KMS-11 (cell line): ENCODE data around the gene TMEM38B.

Source experiments
- H2AFZ ChIP-seq: fragments of 200-600 bp; sonication (generic); 2 replicates; pipeline ENCODE4 v1.6.1; 2016; ENCODE audit warnings: antibody characterized with exemption, mixed run types, low read depth
- H3K27ac ChIP-seq: fragments of 200-600 bp; sonication (generic); 2 replicates; pipeline ENCODE4 v1.6.1; 2016; ENCODE audit warnings: mild to moderate bottlenecking, mixed run types
- H3K27me3 ChIP-seq: fragments of 200-600 bp; sonication (generic); 2 replicates; pipeline ENCODE4 v1.6.1; 2017; ENCODE audit warnings: mild to moderate bottlenecking, low read depth, mixed run types, moderate library complexity; ENCODE audit not compliant: insufficient read depth
- H3K36me3 ChIP-seq: fragments of 200-600 bp; sonication (generic); 2 replicates; pipeline ENCODE4 v1.6.1; 2017; ENCODE audit warnings: mild to moderate bottlenecking, mixed run types; ENCODE audit not compliant: insufficient read depth
- H3K4me1 ChIP-seq: fragments of 200-600 bp; sonication (generic); 2 replicates; pipeline ENCODE4 v1.6.1; 2016; ENCODE audit warnings: mild to moderate bottlenecking, low read depth, mixed run types; ENCODE audit not compliant: poor library complexity, severe bottlenecking
- H3K4me2 ChIP-seq: fragments of 200-600 bp; sonication (generic); 2 replicates; pipeline ENCODE4 v1.7.0; 2016; ENCODE audit warnings: mild to moderate bottlenecking, mixed run types
- H3K4me3 ChIP-seq: fragments of 200-600 bp; sonication (generic); IDR thresholded peaks from 2 replicates; pipeline ENCODE4 v1.6.1; 2017; ENCODE audit warnings: low read depth, low read length, mixed read lengths; ENCODE audit not compliant: insufficient read depth
- H3K79me2 ChIP-seq: fragments of 200-600 bp; sonication (generic); 2 replicates; pipeline ENCODE4 v1.6.1; 2016; ENCODE audit warnings: low read depth, mixed run types; ENCODE audit not compliant: insufficient read depth
- H3K9ac ChIP-seq: fragments of 200-600 bp; sonication (generic); 2 replicates; pipeline ENCODE4 v1.6.1; 2016; ENCODE audit warnings: mild to moderate bottlenecking, mixed run types
- H4K20me1 ChIP-seq: fragments of 200-600 bp; sonication (generic); 2 replicates; pipeline ENCODE4 v1.6.1; 2016; ENCODE audit warnings: mild to moderate bottlenecking, mixed run types; ENCODE audit not compliant: insufficient read depth
- CTCF ChIP-seq: fragments of 200-600 bp; sonication (generic); conservative IDR thresholded peaks from 2 replicates; pipeline ENCODE4 v1.6.1; 2017; ENCODE audit warnings: low read depth, mild to moderate bottlenecking, antibody characterized with exemption, low read length, moderate library complexity, mixed read lengths

TMEM38B gene

GRCh38 chr9:105712773-105713172, 18.4 kb downstream of the TMEM38B start:
- Histone ChIP-seq H3K27ac (no peak overlapping the region), H3K4me2 (no peak overlapping the region), H3K36me3 (no peaks in the 10 kb centered on the region), H3K27me3 (no peaks in the 10 kb centered on the region), H3K4me3 (no peak overlapping the region), H3K4me1 (no peaks in the 10 kb centered on the region), H4K20me1 (no peaks in the 10 kb centered on the region), H2AFZ (no peak overlapping the region), H3K9ac (no peak overlapping the region), H3K79me2 (no peaks in the 10 kb centered on the region)
- no peak for TF ChIP-seq CTCF

GRCh38 chr9:105713260-105714019, 19.1 kb downstream of the TMEM38B start:
- Histone ChIP-seq H3K79me2 (no peaks in the 10 kb centered on the region), H3K27me3 (no peaks in the 10 kb centered on the region), H3K9ac (no peak overlapping the region), H3K4me2 (no peak overlapping the region), H3K4me1 (no peaks in the 10 kb centered on the region), H3K27ac (no peak overlapping the region), H3K4me3 (no peak overlapping the region), H2AFZ (no peak overlapping the region), H4K20me1 (no peaks in the 10 kb centered on the region), H3K36me3 (no peaks in the 10 kb centered on the region)
- no peak for TF ChIP-seq CTCF

GRCh38 chr9:105714020-105714331, 19.6 kb downstream of the TMEM38B start:
- H2AFZ ChIP-seq = no peak overlapping the region
- no peaks in the 10 kb centered on the region for H3K36me3 ChIP-seq
- no peaks in the 10 kb centered on the region for H3K4me1 ChIP-seq
- no peaks in the 10 kb centered on the region for H4K20me1 ChIP-seq
- no peak overlapping the region for H3K27ac ChIP-seq
- no peak overlapping the region for H3K4me3 ChIP-seq
- no peak overlapping the region for H3K4me2 ChIP-seq
- H3K9ac ChIP-seq = no peak overlapping the region
- TF ChIP-seq CTCF = no peak
- no peaks in the 10 kb centered on the region for H3K79me2 ChIP-seq
- no peaks in the 10 kb centered on the region for H3K27me3 ChIP-seq

- Histone ChIP-seq H3K27ac (no peak overlapping the region), H3K9ac (no peak overlapping the region), H3K4me2 (no peak overlapping the region), H3K4me1 (no peaks in the 10 kb centered on the region), H3K27me3 (no peaks in the 10 kb centered on the region), H2AFZ (no peak overlapping the region), H4K20me1 (no peaks in the 10 kb centered on the region), H3K36me3 (no peaks in the 10 kb centered on the region), H3K4me3 (no peak overlapping the region), H3K79me2 (no peaks in the 10 kb centered on the region)
- TF ChIP-seq CTCF = no peak
Observed at GRCh38 chr9:105716146-105716545, 21.8 kb downstream of the TMEM38B start.
